IMR-90 (cell line): Measurements from ENCODE around the gene WDR27. TPM values are rescaled to one million over a fixed set of nuclear protein-coding genes. Genes with fewer than 3 reads are reported as not detected.

ENCODE experiments used
- ATAC-seq: fragments of 200-7000 bp; cut with Tn5 transposase; 2 replicates; pipeline ENCODE4 v1.9.1; 2020; ENCODE audit warnings: low read depth, mild to moderate bottlenecking, moderate library complexity
- BruUV-seq: library from RNA; stranded (reverse); fragments of 400-500 nt; replicated peaks from 2 replicates; lab custom pipeline; 2021; lab: Mats Ljungman, UMichigan
- CTCF ChIA-PET: fragments of 300-600 bp; formaldehyde crosslinking; extraction: SDS; loops from one replicate; lab custom pipeline; 2021; ENCODE audit warnings: antibody characterized with exemption; lab: Yijun Ruan, JAX
- POLR2A ChIA-PET: fragments of 300-600 bp; sonication (Branson Sonifier 250); formaldehyde crosslinking; loops from one replicate; lab custom pipeline; 2022; ENCODE audit warnings: antibody characterized with exemption; ENCODE audit not compliant: unreplicated experiment; lab: Charles Lee
- DNase-seq: peaks from one replicate; pipeline ENCODE4 v3.0.0; 2013
- H2AFZ ChIP-seq: replicated peaks from 2 replicates; pipeline ENCODE3; 2013; ENCODE audit warnings: low read length, mild to moderate bottlenecking; ENCODE audit not compliant: poor library complexity
- H2AK5ac ChIP-seq: 2 replicates; pipeline ENCODE4 v1.6.1; 2013; ENCODE audit warnings: low read depth, low read length, inconsistent platforms
- H2AK9ac ChIP-seq: replicated peaks from 2 replicates; pipeline ENCODE3; 2013; ENCODE audit warnings: mild to moderate bottlenecking, low read depth, low read length, moderate library complexity; ENCODE audit not compliant: poor library complexity
- H2BK120ac ChIP-seq: 2 replicates; pipeline ENCODE4 v1.6.1; 2013; ENCODE audit warnings: low read depth, low read length, inconsistent platforms
- H2BK15ac ChIP-seq: 3 replicates; pipeline ENCODE4 v1.6.1; 2013; ENCODE audit warnings: low read depth, low read length, inconsistent platforms
- H2BK20ac ChIP-seq: 2 replicates; pipeline ENCODE4 v1.6.1; 2013; ENCODE audit warnings: low read depth, mild to moderate bottlenecking, inconsistent platforms, low read length, moderate library complexity
- H2BK5ac ChIP-seq: 2 replicates; pipeline ENCODE4 v1.6.1; 2013; ENCODE audit warnings: mild to moderate bottlenecking, low read depth, low read length, inconsistent platforms; ENCODE audit not compliant: poor library complexity, severe bottlenecking
- H3K14ac ChIP-seq: replicated peaks from 2 replicates; pipeline ENCODE4 v1.6.1; 2013; ENCODE audit warnings: low read depth, low read length, inconsistent platforms
- H3K18ac ChIP-seq: 2 replicates; pipeline ENCODE4 v1.6.1; 2013; ENCODE audit warnings: low read depth, low read length, control low read depth
- H3K23ac ChIP-seq: 2 replicates; pipeline ENCODE4 v1.6.1; 2013; ENCODE audit warnings: low read depth, low read length, inconsistent platforms
- H3K27ac ChIP-seq: 2 replicates; pipeline ENCODE4 v1.5.1; 2013; ENCODE audit warnings: mild to moderate bottlenecking, control low read depth, low read length; ENCODE audit not compliant: insufficient read depth
- H3K27me3 ChIP-seq: 2 replicates; pipeline ENCODE4 v1.6.1; 2013; ENCODE audit warnings: low read length; ENCODE audit not compliant: control insufficient read depth, insufficient read depth
- H3K36me3 ChIP-seq: 2 replicates; pipeline ENCODE4 v1.6.1; 2013; ENCODE audit warnings: low read length, mixed read lengths; ENCODE audit not compliant: control insufficient read depth, insufficient read depth
- H3K4ac ChIP-seq: 2 replicates; pipeline ENCODE4 v1.6.1; 2013; ENCODE audit warnings: low read depth, low read length, inconsistent platforms
- H3K4me1 ChIP-seq: 2 replicates; pipeline ENCODE4 v1.6.1; 2013; ENCODE audit warnings: low read length, mixed read lengths; ENCODE audit not compliant: control insufficient read depth, insufficient read depth
- H3K4me2 ChIP-seq: 2 replicates; pipeline ENCODE4 v1.6.1; 2013; ENCODE audit warnings: low read depth, mild to moderate bottlenecking, control low read depth, low read length, moderate library complexity
- H3K4me3 ChIP-seq: 2 replicates; pipeline ENCODE4 v1.5.1; 2013; ENCODE audit warnings: low read depth, mild to moderate bottlenecking, control low read depth, low read length, moderate library complexity; ENCODE audit not compliant: insufficient read depth
- H3K56ac ChIP-seq: 2 replicates; pipeline ENCODE4 v1.6.1; 2013; ENCODE audit warnings: low read length, inconsistent platforms; ENCODE audit not compliant: insufficient read depth; ENCODE audit errors: extremely low read depth
- H3K79me1 ChIP-seq, 2 experiments: 2 replicates each; pipeline ENCODE4 v1.6.1; 2013; ENCODE audit warnings: low read length in 2 of 2, inconsistent platforms in 1 of 2, low read depth in 1 of 2
- H3K9ac ChIP-seq: 2 replicates; pipeline ENCODE4 v1.6.1; 2013; ENCODE audit warnings: low read depth, low read length, control low read depth
- H3K9me1 ChIP-seq: 2 replicates; pipeline ENCODE4 v1.6.1; 2013; ENCODE audit warnings: low read length, inconsistent platforms; ENCODE audit not compliant: insufficient read depth
- H3K9me3 ChIP-seq: 2 replicates; pipeline ENCODE4 v1.6.1; 2013; ENCODE audit warnings: low read length; ENCODE audit not compliant: control insufficient read depth, insufficient read depth
- H4K20me1 ChIP-seq: 2 replicates; pipeline ENCODE4 v1.6.1; 2013; ENCODE audit warnings: low read length, inconsistent platforms; ENCODE audit not compliant: insufficient read depth
- H4K5ac ChIP-seq: 2 replicates; pipeline ENCODE4 v1.6.1; 2013; ENCODE audit warnings: mild to moderate bottlenecking, low read depth, low read length, control low read depth
- H4K8ac ChIP-seq, 2 experiments: 2 replicates each; pipeline ENCODE4 v1.6.1; 2013; ENCODE audit warnings: low read depth in 2 of 2, low read length in 2 of 2, control low read depth in 1 of 2, inconsistent platforms in 1 of 2
- H4K91ac ChIP-seq: 2 replicates; pipeline ENCODE4 v1.6.1; 2013; ENCODE audit warnings: low read depth, low read length, inconsistent platforms; ENCODE audit not compliant: insufficient read depth
- CTCF ChIP-seq: conservative IDR thresholded peaks from 2 replicates; pipeline ENCODE4 v1.5.1; 2012; ENCODE audit warnings: mild to moderate bottlenecking, low read depth, low read length, improper control_type of control experiment
- RAD21 ChIP-seq: IDR thresholded peaks from 2 replicates; pipeline ENCODE4 v1.6.1; 2012; ENCODE audit warnings: low read length, improper control_type of control experiment
- SMC3 ChIP-seq: fragments of 150-350 bp; IDR thresholded peaks from 2 replicates; pipeline ENCODE4 v1.6.1; 2016; ENCODE audit warnings: low read depth, mild to moderate bottlenecking, antibody characterized with exemption, low read length, moderate library complexity
- WGBS, 2 experiments: methylation state at CpG; one replicate each; pipeline versions ENCODE4 v1.1.5 to v1.1.7; 2013; ENCODE audit warnings: missing lambda C conversion rate in 2 of 2; ENCODE audit not compliant: insufficient read length in 1 of 2; ENCODE audit errors: extremely low coverage in 2 of 2; 5-methylcytosine and 5-hydroxymethylcytosine counted together
- dilution Hi-C: fragments of 300-500 bp; cut with HindIII; formaldehyde crosslinking; loops from one replicate; pipeline ENCODE4 v1.14.3; 2018; ENCODE audit warnings: low sequenced_read_pairs; ENCODE audit not compliant: unreplicated experiment
- in situ Hi-C: fragments of 300-500 bp; cut with MboI; formaldehyde crosslinking; loops from 3 replicates; pipeline ENCODE4 v1.14.3; 2019; ENCODE audit warnings: low sequenced_read_pairs, inconsistent platforms, mixed read lengths
- intact Hi-C: fragments of 100-400 bp; cut with micrococcal nuclease; formaldehyde crosslinking; loops from 2 replicates; pipeline ENCODE4 v1.10.0; 2022
- polyA plus RNA-seq, 3 experiments: library from polyadenylated mRNA; depleted of rRNA; stranded (reverse); fragments of >200 nt; gene quantifications; 2 replicates each; pipeline ENCODE4 v1.2.3, GENCODE V29; 2012; ENCODE audit warnings: low replicate concordance in 1 of 3
- total RNA-seq: library from RNA; depleted of rRNA; stranded (reverse); fragments of >200 nt; gene quantifications from 2 replicates; pipeline ENCODE4 v1.2.3, GENCODE V29; 2012

WDR27 gene
- total and polyA plus RNA-seq, 2 of the 4 experiments (the other 2 are of a cell fraction): 7.0 to 18.5 TPM

DNA sequence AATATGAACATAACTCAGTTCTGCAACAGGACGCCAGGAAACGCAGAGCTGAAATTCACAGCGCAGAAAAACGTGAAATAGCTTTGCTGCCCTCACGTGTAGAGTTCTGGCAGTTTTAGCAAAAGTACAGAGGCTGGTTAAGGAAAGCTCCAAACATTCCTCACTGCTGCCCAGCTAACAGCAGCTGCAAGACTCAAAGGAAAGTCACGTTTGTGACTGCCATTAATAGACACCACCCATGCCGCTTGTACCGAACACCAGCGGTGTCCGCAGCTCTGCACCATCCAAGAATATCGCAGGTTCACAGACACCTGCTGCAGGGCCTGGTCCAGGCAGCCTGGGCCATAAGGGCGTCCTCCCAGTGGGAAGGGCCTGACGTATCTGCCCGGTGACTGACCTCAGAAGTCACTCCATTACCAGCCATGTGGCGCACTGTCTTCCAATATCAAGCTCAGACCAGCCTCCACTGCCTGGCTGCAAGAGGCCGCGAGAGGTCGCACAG is 61.4 kb downstream of the WDR27 start:
- no peak overlapping the region for H2BK15ac ChIP-seq
- H3K79me1 ChIP-seq: no peaks in the 10 kb centered on the region
- H2AK5ac ChIP-seq: no peak overlapping the region
- H4K5ac ChIP-seq: no peak overlapping the region
- in situ Hi-C loops: no loop called here
- DNase-seq (peak; percentile 17), ATAC-seq (no peak)
- H3K14ac ChIP-seq: no peak overlapping the region
- H3K4ac ChIP-seq: no peak overlapping the region
- H4K8ac ChIP-seq: no peak overlapping the region
- H2AFZ ChIP-seq: no peak overlapping the region
- intact Hi-C loops: no loop called here
- no peak overlapping the region for H3K18ac ChIP-seq
- H3K56ac ChIP-seq: no peak overlapping the region
- BruUV-seq: no TSS peak
- TF ChIP-seq RAD21: peak; percentile 42
- TF ChIP-seq SMC3: no peak
- TF ChIP-seq CTCF: peak; percentile 27
- no peaks in the 10 kb centered on the region for H3K9me3 ChIP-seq
- 80% methylated on average over 7 of the region's 18 CpGs; no CpG with 5 or more reads in 1 of the 2 experiments for WGBS, 2 experiments
- H3K9me1 ChIP-seq: peaks cover 9% of the 10 kb centered on the region; the same call in 1 of the 2 replicates
- H3K9ac ChIP-seq: no peak overlapping the region
- no peak overlapping the region for H3K27ac ChIP-seq
- no peak overlapping the region for H3K23ac ChIP-seq
- no peaks in the 10 kb centered on the region for H3K27me3 ChIP-seq
- no peak overlapping the region for H2BK20ac ChIP-seq
- POLR2A ChIA-PET: no interaction called here
- dilution Hi-C loops: no loop called here
- no peak overlapping the region for H3K4me3 ChIP-seq
- H3K4me2 ChIP-seq: no peak overlapping the region
- H3K36me3 ChIP-seq: peaks cover 1% of the 10 kb centered on the region; the same call in 1 of the 2 replicates
- no peak overlapping the region for H2BK5ac ChIP-seq
- no peaks in the 10 kb centered on the region for H3K4me1 ChIP-seq
- H4K20me1 ChIP-seq: no peaks in the 10 kb centered on the region
- CTCF ChIA-PET: interaction anchor here (0.5 to 0.7 kb wide), 2 partner anchors 110 to 683 kb away, joined by 3 to 4 read pairs; no protein-coding TSS in a partner anchor
- H2AK9ac ChIP-seq: no peak overlapping the region
- H4K91ac ChIP-seq: no peak overlapping the region
- H2BK120ac ChIP-seq: no peak overlapping the region
